ENCODE results near the gene OCA2. TPM values are rescaled to one million over a fixed set of nuclear protein-coding genes. Genes with fewer than 3 reads are reported as not detected.

Gene OCA2
- total RNA-seq, 1 donor from 2014 or later: 0.79 TPM

GRCh38 chr15:27808182-27808581 is 290.9 kb downstream of the OCA2 start:
- H3K36me3 Mint-ChIP-seq (ENCODE audit: insufficient read depth): no peaks in the 10 kb centered on the region
- DNase-seq (ENCODE audit: low spot score, unreplicated experiment): no peak

DNA sequence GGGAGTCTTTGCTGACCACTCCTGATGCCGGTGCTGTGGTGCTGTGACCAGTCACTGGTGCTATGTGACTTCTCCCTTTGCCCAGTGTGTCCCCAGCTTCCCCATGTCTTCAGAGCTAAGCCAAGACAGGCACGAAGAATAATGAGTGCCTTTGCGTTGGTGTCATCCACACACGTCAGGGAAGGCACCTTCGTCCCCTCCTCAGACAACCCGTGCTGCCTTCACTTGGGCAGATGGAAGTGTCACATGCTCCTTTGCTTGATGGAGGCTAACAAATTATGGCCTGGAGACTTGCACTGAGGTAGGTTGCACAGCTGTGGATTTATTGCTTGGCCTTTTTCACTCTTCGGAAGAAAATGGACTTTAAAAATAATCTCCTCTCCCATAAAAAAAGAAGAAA is 291.8 kb downstream of the OCA2 start:
- Mint-ChIP-seq H3K27ac (no peak overlapping the region), H3K4me3 (ENCODE audit: low read depth) (no peak overlapping the region), H3K36me3 (ENCODE audit: insufficient read depth) (no peaks in the 10 kb centered on the region), H3K27me3 (peaks cover 3% of the 10 kb centered on the region), H3K4me1 (ENCODE audit: low read depth) (no peaks in the 10 kb centered on the region), H3K9me3 (ENCODE audit: low read depth) (peaks cover 17% of the 10 kb centered on the region)
- TF ChIP-seq, protein P1, sequence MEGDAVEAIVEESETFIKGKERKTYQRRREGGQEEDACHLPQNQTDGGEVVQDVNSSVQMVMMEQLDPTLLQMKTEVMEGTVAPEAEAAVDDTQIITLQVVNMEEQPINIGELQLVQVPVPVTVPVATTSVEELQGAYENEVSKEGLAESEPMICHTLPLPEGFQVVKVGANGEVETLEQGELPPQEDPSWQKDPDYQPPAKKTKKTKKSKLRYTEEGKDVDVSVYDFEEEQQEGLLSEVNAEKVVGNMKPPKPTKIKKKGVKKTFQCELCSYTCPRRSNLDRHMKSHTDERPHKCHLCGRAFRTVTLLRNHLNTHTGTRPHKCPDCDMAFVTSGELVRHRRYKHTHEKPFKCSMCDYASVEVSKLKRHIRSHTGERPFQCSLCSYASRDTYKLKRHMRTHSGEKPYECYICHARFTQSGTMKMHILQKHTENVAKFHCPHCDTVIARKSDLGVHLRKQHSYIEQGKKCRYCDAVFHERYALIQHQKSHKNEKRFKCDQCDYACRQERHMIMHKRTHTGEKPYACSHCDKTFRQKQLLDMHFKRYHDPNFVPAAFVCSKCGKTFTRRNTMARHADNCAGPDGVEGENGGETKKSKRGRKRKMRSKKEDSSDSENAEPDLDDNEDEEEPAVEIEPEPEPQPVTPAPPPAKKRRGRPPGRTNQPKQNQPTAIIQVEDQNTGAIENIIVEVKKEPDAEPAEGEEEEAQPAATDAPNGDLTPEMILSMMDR (IDR thresholded peaks at IDR 0.05; ENCODE audit: unreplicated experiment): no peak
- no peak for DNase-seq (ENCODE audit: low spot score, unreplicated experiment)

More at GRCh38 chr15:27808182-27808581, 290.9 kb downstream of the OCA2 start:
- Mint-ChIP-seq H3K9me3 (ENCODE audit: low read depth) (peaks cover 11% of the 10 kb centered on the region), H3K4me1 (ENCODE audit: low read depth) (no peaks in the 10 kb centered on the region), H3K27me3 (peaks cover 3% of the 10 kb centered on the region), H3K4me3 (ENCODE audit: low read depth) (no peak overlapping the region), H3K27ac (no peak overlapping the region)
- TF ChIP-seq, protein P1 (IDR thresholded peaks at IDR 0.05; ENCODE audit: unreplicated experiment): no peak

GRCh38 chr15:27806396-27806795 is 292.7 kb downstream of the OCA2 start:
- H3K4me1 Mint-ChIP-seq (ENCODE audit: low read depth): no peaks in the 10 kb centered on the region
- H3K36me3 Mint-ChIP-seq (ENCODE audit: insufficient read depth): no peaks in the 10 kb centered on the region
- no peak for DNase-seq (ENCODE audit: low spot score, unreplicated experiment)
- H3K4me3 Mint-ChIP-seq (ENCODE audit: low read depth): no peak overlapping the region
- TF ChIP-seq, protein P1 (IDR thresholded peaks at IDR 0.05; ENCODE audit: unreplicated experiment): no peak
- peaks cover 18% of the 10 kb centered on the region for H3K9me3 Mint-ChIP-seq (ENCODE audit: low read depth)
- peaks cover 3% of the 10 kb centered on the region for H3K27me3 Mint-ChIP-seq
- H3K27ac Mint-ChIP-seq: no peak overlapping the region

DNA sequence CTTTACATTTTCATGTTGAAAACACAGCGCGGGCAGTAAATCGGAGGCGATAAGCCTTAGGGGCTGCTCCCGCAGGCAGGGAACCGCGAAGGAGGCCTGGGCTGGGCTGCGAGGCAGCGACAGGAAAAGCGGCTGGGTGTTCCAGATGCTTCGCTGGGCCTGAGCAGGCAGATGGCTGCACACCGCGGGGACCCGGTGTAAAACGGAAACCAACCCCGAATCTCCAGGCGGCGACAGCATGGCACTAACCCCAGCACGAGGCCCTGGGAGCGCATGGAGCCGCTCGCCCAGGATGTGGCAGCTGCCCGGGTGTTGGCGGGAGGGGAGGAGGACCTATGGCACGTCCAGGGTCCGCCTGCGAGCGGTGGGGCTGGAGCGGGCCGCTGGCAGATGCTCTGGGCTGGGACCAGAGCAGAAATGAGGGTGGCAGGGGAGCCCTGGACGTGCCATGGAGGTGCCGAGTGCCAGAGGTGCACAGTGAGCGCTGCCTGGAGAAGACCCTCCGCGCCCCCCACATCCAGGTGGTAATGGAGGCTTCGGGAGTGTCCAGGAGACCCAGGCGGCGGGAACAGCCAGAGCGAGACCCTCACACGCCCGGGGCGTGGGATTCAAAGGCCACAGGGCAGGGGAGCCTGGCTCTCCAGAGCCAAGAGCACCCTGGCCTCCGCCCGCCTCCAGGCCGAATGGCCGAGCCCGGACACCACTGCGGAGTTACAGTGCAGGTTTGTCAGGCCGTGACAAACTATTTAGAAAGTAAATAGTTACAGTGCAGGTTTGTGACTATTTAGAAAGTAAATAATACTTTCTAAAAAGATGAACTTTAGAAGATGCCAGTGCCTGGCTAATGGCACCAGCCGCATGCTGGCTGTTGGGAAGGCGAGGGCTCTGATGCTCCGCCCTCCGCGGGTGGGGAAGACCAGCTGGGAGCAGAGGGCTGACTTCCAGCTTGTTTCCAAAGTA is 293.6 kb downstream of the OCA2 start:
- peaks cover 18% of the 10 kb centered on the region for H3K9me3 Mint-ChIP-seq (ENCODE audit: low read depth)
- H3K27me3 Mint-ChIP-seq: peaks cover 3% of the 10 kb centered on the region
- no peak overlapping the region for H3K27ac Mint-ChIP-seq
- H3K4me3 Mint-ChIP-seq (ENCODE audit: low read depth): no peak overlapping the region
- no peaks in the 10 kb centered on the region for H3K4me1 Mint-ChIP-seq (ENCODE audit: low read depth)
- TF ChIP-seq, protein P1 (IDR thresholded peaks at IDR 0.05; ENCODE audit: unreplicated experiment): no peak
- DNase-seq (ENCODE audit: low spot score, unreplicated experiment): no peak
- no peaks in the 10 kb centered on the region for H3K36me3 Mint-ChIP-seq (ENCODE audit: insufficient read depth)

GRCh38 chr15:27804569-27805260 is 294.4 kb downstream of the OCA2 start:
- Mint-ChIP-seq H3K9me3 (ENCODE audit: low read depth) (peaks cover 14% of the 10 kb centered on the region), H3K36me3 (ENCODE audit: insufficient read depth) (no peaks in the 10 kb centered on the region), H3K27ac (no peak overlapping the region), H3K27me3 (peaks cover 3% of the 10 kb centered on the region), H3K4me3 (ENCODE audit: low read depth) (no peak overlapping the region), H3K4me1 (ENCODE audit: low read depth) (no peaks in the 10 kb centered on the region)
- no peak for DNase-seq (ENCODE audit: low spot score, unreplicated experiment)
- TF ChIP-seq, protein P1 (IDR thresholded peaks at IDR 0.05; ENCODE audit: unreplicated experiment): no peak
